B cell (primary cell): ENCODE results near the gene CHRD.

Source experiments
- EZH2 ChIP-seq: IDR thresholded peaks from 2 replicates; pipeline ENCODE4 v1.6.1; 2012; ENCODE audit warnings: borderline replicate concordance, low read depth, mild to moderate bottlenecking, moderate library complexity, low read length; ENCODE audit not compliant: insufficient read depth, poor library complexity, severe bottlenecking
- TF ChIP-seq, protein P1 (sequence below): fragments of 200-600 bp; IDR thresholded peaks from one replicate; pipeline ENCODE4 v1.8.0; 2022; ENCODE audit warnings: antibody characterized with exemption, mild to moderate bottlenecking

- TF ChIP-seq, protein P1, sequence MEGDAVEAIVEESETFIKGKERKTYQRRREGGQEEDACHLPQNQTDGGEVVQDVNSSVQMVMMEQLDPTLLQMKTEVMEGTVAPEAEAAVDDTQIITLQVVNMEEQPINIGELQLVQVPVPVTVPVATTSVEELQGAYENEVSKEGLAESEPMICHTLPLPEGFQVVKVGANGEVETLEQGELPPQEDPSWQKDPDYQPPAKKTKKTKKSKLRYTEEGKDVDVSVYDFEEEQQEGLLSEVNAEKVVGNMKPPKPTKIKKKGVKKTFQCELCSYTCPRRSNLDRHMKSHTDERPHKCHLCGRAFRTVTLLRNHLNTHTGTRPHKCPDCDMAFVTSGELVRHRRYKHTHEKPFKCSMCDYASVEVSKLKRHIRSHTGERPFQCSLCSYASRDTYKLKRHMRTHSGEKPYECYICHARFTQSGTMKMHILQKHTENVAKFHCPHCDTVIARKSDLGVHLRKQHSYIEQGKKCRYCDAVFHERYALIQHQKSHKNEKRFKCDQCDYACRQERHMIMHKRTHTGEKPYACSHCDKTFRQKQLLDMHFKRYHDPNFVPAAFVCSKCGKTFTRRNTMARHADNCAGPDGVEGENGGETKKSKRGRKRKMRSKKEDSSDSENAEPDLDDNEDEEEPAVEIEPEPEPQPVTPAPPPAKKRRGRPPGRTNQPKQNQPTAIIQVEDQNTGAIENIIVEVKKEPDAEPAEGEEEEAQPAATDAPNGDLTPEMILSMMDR, result no peak
- no peak for TF ChIP-seq EZH2
Observed at GRCh38 chr3:184333700-184334099, 46.2 kb upstream of the CHRD start.
